ENCODE results near the gene ZNF750. TPM values are rescaled to one million over a fixed set of nuclear protein-coding genes. Genes with fewer than 3 reads are reported as not detected.

The ZNF750 gene
- polyA plus RNA-seq, 12 donors = 0.10 to 38.6 (median 0.24) TPM; not detected in 2

GRCh38 chr17:82813299-82814051 is 26.3 kb downstream of the ZNF750 start:
- no peak for DNase-seq

- DNase-seq = no peak
These were observed 27.2 kb downstream of the ZNF750 start for GRCh38 chr17:82812601-82813000.

- DNase-seq = no peak
These were observed 27.8 kb downstream of the ZNF750 start for GRCh38 chr17:82812058-82812457.

GRCh38 chr17:82810644-82811430 is 29.0 kb downstream of the ZNF750 start:
- no peak for DNase-seq

GRCh38 chr17:82808921-82809905 is 30.6 kb downstream of the ZNF750 start:
- no peak for DNase-seq

GRCh38 chr17:82808006-82808405 is 31.8 kb downstream of the ZNF750 start:
- no peak for DNase-seq

GRCh38 chr17:82807562-82807961 is 32.3 kb downstream of the ZNF750 start:
- DNase-seq = no peak

- no peak for DNase-seq
These were observed 32.7 kb downstream of the ZNF750 start for GRCh38 chr17:82807101-82807500.

- DNase-seq = no peak
These were observed 33.2 kb downstream of the ZNF750 start for GRCh38 chr17:82806645-82807044.

GRCh38 chr17:82805823-82806222 is 34.0 kb downstream of the ZNF750 start:
- DNase-seq = no peak

- DNase-seq = no peak
These were observed 34.6 kb downstream of the ZNF750 start for GRCh38 chr17:82805254-82805653.

GRCh38 chr17:82804442-82805191 is 35.2 kb downstream of the ZNF750 start:
- peak; percentile 92 for DNase-seq

- no peak for DNase-seq
These were observed 36.2 kb downstream of the ZNF750 start for GRCh38 chr17:82803606-82804005.

- no peak for DNase-seq
These were observed 36.6 kb downstream of the ZNF750 start for GRCh38 chr17:82803185-82803584.

- DNase-seq = peak; percentile 50
These were observed 37.6 kb downstream of the ZNF750 start for GRCh38 chr17:82802075-82802780.

GRCh38 chr17:82801377-82801970 is 38.3 kb downstream of the ZNF750 start:
- DNase-seq = no peak

GRCh38 chr17:82800885-82801284 is 38.9 kb downstream of the ZNF750 start:
- DNase-seq = no peak

- no peak for DNase-seq
These were observed 40.2 kb downstream of the ZNF750 start for GRCh38 chr17:82799591-82799990.

- DNase-seq = no peak
These were observed 41.1 kb downstream of the ZNF750 start for GRCh38 chr17:82798752-82799151.

GRCh38 chr17:82797061-82797460 is 42.8 kb downstream of the ZNF750 start:
- no peak for DNase-seq
